Measurements from ENCODE around the gene ITSN1.

DNA sequence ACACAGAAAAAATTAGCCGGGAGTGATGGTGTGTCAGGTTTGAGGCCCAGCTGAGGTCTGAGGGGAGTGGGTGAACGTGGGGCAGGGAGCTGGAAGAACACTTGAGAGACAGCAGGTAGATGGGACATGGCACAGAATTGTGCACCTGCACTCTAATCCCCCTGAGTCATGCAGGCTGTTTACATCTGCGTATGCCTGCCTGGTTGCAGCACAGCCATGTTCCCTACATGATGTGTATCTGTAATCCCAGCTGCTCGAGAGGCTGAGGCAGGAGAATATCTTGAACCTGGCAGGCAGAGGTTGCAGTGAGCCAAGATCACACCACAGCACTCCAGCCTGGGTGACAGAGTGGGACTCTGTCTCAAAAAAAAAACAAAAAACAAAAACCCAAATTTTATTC is 228.5 kb downstream of the ITSN1 start:
- no peak for TF ChIP-seq EZH2 (IDR thresholded peaks at IDR 0.05; ENCODE audit: insufficient read depth, poor library complexity, severe bottlenecking)
- TF ChIP-seq EZH2phosphoT487 (IDR thresholded peaks at IDR 0.05; ENCODE audit: insufficient read depth, low read depth) = no peak
